Activated CD8-positive, alpha-beta T cell treated with anti-CD3 and anti-CD28 coated beads for 36 hours (primary cell): ENCODE data around the gene RPL29. TPM values are rescaled to one million over a fixed set of nuclear protein-coding genes. Genes with fewer than 3 reads are reported as not detected.
A peak's percentile ranks its signal among the peaks of the same experiment; 100 is the strongest.
"Not testable (repeated sequence)": the region's sequence is repeated elsewhere in the genome, so short reads cannot be mapped to it uniquely, and the experiment has no call there.

ENCODE experiments used
- ATAC-seq: fragments of 200-7000 bp; cut with Tn5 transposase; one replicate; pipeline ENCODE4 v1.10.0; 2021; ENCODE audit warnings: mild to moderate bottlenecking, moderate library complexity
- CTCF ChIA-PET: fragments of 350-600 bp; sonication (Branson Sonifier 250); formaldehyde crosslinking; loops from one replicate; lab custom pipeline; 2021; ENCODE audit warnings: antibody characterized with exemption; lab: Charles Lee
- POLR2A ChIA-PET: fragments of 350-600 bp; sonication (Branson Sonifier 250); formaldehyde crosslinking; loops from one replicate; lab custom pipeline; 2021; ENCODE audit warnings: antibody characterized with exemption; lab: Charles Lee
- DNase-seq: peaks from one replicate; pipeline ENCODE4 v3.0.0-alpha.2; 2020
- H3K27ac Mint-ChIP-seq: one replicate; pipeline ENCODE4 v1.8.0; 2021; ENCODE audit warnings: mild to moderate bottlenecking, mixed read lengths
- H3K27me3 Mint-ChIP-seq: one replicate; pipeline ENCODE4 v1.8.0; 2021; ENCODE audit warnings: mixed read lengths
- H3K36me3 Mint-ChIP-seq: one replicate; pipeline ENCODE4 v1.8.0; 2021; ENCODE audit warnings: low read depth, mixed read lengths
- H3K4me1 Mint-ChIP-seq: one replicate; pipeline ENCODE4 v1.8.0; 2021; ENCODE audit warnings: low read depth, mixed read lengths
- H3K4me3 Mint-ChIP-seq: one replicate; pipeline ENCODE4 v1.8.0; 2021; ENCODE audit warnings: mild to moderate bottlenecking, moderate library complexity, mixed read lengths
- H3K9me3 Mint-ChIP-seq: one replicate; pipeline ENCODE4 v1.8.0; 2021; ENCODE audit warnings: mixed read lengths
- intact Hi-C: fragments of 100-400 bp; cut with micrococcal nuclease; formaldehyde crosslinking; loops from one replicate; pipeline ENCODE4 v1.10.0; 2022
- total RNA-seq, 2 experiments: library from RNA; stranded (reverse); gene quantifications; one replicate each; pipeline ENCODE4 v1.2.3, GENCODE V29; 2021
- TF ChIP-seq, protein P1 (sequence below): fragments of 200-600 bp; IDR thresholded peaks from one replicate; pipeline ENCODE4 v1.8.0; 2022; ENCODE audit warnings: antibody characterized with exemption, mild to moderate bottlenecking

Gene RPL29
- total RNA-seq, 2 experiments from 2014 or later: 2,039 to 2,045 TPM

DNA sequence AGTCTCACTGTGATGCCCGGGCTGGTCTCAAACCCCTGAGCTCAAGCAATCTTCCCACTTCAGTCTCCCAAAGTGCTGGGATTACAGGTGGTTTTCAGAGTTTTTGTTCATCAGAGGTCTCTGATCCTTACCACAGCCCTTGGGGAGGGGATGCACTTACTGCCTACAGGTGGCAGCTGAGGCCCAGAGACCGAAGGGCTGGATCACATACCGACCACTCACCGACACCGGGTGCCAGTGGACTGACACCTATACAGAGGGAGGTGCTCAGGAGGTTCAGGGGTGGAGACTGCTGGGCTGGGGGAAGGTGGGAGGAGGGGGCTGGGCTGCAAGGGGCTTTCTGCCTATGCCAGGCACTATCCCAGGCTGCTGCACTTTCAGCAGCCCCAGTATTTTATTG lies 41.1 kb upstream of the RPL29 start:
- TF ChIP-seq, protein P1, sequence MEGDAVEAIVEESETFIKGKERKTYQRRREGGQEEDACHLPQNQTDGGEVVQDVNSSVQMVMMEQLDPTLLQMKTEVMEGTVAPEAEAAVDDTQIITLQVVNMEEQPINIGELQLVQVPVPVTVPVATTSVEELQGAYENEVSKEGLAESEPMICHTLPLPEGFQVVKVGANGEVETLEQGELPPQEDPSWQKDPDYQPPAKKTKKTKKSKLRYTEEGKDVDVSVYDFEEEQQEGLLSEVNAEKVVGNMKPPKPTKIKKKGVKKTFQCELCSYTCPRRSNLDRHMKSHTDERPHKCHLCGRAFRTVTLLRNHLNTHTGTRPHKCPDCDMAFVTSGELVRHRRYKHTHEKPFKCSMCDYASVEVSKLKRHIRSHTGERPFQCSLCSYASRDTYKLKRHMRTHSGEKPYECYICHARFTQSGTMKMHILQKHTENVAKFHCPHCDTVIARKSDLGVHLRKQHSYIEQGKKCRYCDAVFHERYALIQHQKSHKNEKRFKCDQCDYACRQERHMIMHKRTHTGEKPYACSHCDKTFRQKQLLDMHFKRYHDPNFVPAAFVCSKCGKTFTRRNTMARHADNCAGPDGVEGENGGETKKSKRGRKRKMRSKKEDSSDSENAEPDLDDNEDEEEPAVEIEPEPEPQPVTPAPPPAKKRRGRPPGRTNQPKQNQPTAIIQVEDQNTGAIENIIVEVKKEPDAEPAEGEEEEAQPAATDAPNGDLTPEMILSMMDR: no peak
- Mint-ChIP-seq H3K36me3 (no peaks in the 10 kb centered on the region), H3K27me3 (no peaks in the 10 kb centered on the region), H3K4me3 (no peak overlapping the region), H3K27ac (no peak overlapping the region), H3K9me3 (no peaks in the 10 kb centered on the region), H3K4me1 (no peaks in the 10 kb centered on the region)
- POLR2A ChIA-PET: no interaction called here
- peak; percentile 23 for DNase-seq
- CTCF ChIA-PET: interaction anchor here (0.8 to 2.7 kb wide), 2 partner anchors 36 to 108 kb away, joined by 4 to 9 read pairs; no protein-coding TSS in a partner anchor
- peak; percentile 67 for ATAC-seq
- intact Hi-C loops: no loop called here

DNA sequence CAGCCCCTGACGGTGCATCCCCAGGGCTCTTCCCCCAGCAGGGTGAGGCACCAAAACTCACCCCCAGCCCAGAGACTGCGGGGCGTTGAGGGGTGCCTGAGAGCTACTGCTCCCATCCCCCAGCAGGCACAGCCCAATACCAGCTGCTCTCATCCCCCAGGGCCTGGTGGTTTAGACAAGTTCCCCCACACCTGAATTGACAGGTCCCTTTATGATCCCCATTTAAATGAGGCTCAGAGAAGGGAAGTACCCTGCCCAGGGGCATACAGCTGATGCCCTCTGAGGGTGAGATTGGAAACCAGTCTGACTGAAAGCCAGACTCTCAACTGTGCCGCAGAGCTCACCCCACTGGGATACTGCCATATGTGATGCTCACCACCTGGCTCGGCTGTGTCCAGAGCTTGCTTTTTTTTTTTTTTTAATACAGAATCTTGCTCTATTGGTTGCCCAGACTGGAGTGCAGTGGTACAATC lies 40.6 kb upstream of the RPL29 start:
- Mint-ChIP-seq H3K36me3 (no peaks in the 10 kb centered on the region), H3K27me3 (no peaks in the 10 kb centered on the region), H3K27ac (no peak overlapping the region), H3K9me3 (no peaks in the 10 kb centered on the region), H3K4me1 (no peaks in the 10 kb centered on the region), H3K4me3 (no peak overlapping the region)
- intact Hi-C loops: no loop called here
- TF ChIP-seq, protein P1: no peak
- POLR2A ChIA-PET: no interaction called here
- ATAC-seq: no peak
- CTCF ChIA-PET: interaction anchor here (0.8 to 2.7 kb wide), 2 partner anchors 35 to 109 kb away, joined by 4 to 9 read pairs; no protein-coding TSS in a partner anchor
- no peak for DNase-seq

DNA sequence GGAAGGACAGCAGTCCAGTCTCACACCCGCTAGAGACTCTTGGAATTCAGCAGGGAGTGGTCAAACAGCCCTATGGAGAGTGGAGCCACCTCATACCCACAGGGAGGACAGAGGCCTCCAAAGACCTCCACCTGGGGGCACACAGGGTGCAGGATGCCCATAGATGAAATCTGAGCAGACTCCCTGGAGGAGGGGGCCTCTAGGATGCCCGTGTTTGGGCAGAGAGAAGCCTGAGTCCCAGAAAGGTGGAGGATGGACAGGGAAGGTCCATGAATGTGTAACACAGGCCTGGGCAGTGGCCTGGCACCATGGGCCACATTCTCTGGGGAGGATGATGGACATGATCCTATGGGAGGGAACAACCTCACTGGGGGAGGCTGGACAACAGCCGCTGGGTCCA lies 39.0 kb upstream of the RPL29 start:
- H3K36me3 Mint-ChIP-seq: no peaks in the 10 kb centered on the region
- ATAC-seq (no peak), DNase-seq (no peak)
- no peaks in the 10 kb centered on the region for H3K27me3 Mint-ChIP-seq
- TF ChIP-seq, protein P1: no peak
- POLR2A ChIA-PET: interaction anchor here (1.0 kb wide), 1 partner anchor 22 kb away, joined by 3 read pairs; the partner anchor contains the start of gene DUSP7
- H3K9me3 Mint-ChIP-seq: no peaks in the 10 kb centered on the region
- CTCF ChIA-PET: no interaction called here
- no peaks in the 10 kb centered on the region for H3K4me1 Mint-ChIP-seq
- intact Hi-C loops: no loop called here
- no peak overlapping the region for H3K4me3 Mint-ChIP-seq
- H3K27ac Mint-ChIP-seq: no peak overlapping the region

DNA sequence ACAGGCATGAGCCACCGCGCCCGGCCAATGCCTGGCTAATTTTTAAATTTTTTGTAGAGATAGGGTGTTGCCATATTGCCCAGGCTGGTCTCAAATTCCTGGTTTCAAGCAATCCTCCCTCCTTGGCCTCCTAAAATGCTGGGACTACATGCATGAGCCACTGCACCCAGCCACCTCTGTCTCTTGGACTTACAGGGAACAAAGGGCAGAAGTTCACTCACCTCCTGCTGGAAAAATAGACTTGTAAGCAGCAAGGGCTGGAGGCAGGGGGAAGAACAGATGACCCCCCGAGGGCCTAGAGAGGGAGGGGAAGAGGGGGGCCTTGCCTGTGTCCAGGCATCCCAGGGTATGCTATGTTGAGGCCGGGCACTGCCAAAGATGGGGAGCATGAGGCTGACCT lies 38.5 kb upstream of the RPL29 start:
- TF ChIP-seq, protein P1: no peak
- ChIA-PET CTCF (no interaction called here), POLR2A (no interaction called here)
- Mint-ChIP-seq H3K27ac (no peak overlapping the region), H3K9me3 (no peaks in the 10 kb centered on the region), H3K4me1 (no peaks in the 10 kb centered on the region), H3K27me3 (no peaks in the 10 kb centered on the region), H3K36me3 (no peaks in the 10 kb centered on the region), H3K4me3 (no peak overlapping the region)
- ATAC-seq (no peak), DNase-seq (no peak)
- intact Hi-C loops: no loop called here

DNA sequence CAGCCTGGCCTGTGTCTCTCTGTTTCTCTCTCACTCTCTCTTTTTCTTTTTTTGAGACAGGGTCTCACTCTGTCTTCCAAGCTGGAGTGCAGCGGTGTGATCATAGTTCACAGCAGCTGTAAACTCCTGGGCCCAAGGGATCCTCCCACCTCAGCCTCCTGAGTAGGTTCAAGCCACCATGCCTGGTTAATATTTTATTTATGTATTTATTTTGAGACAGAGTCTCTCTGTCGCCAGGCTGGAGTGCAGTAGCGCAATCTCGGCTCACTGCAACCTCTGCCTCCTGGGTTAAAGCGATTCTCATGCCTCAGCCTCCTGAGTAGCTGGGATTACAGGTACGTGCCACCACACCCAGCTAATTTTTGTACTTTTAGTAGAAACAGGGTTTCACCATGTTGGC lies 38.1 kb upstream of the RPL29 start:
- not testable (repeated sequence) for DNase-seq, H3K27ac Mint-ChIP-seq
- CTCF ChIA-PET: interaction anchor here (1.3 kb wide), 1 partner anchor 111 kb away, joined by 4 read pairs; no protein-coding TSS in a partner anchor

More for the DNA sequence above, 38.1 kb upstream of the RPL29 start:
- ATAC-seq, H3K9me3 Mint-ChIP-seq, H3K4me3 Mint-ChIP-seq, intact Hi-C loops, H3K4me1 Mint-ChIP-seq, H3K36me3 Mint-ChIP-seq, H3K27me3 Mint-ChIP-seq: not testable (repeated sequence)
- POLR2A ChIA-PET: interaction anchor here (0.6 to 2.1 kb wide), 2 partner anchors 23 to 26 kb away, joined by 3 to 6 read pairs; no protein-coding TSS in a partner anchor
